Smooth muscle cell of bladder (primary cell): ENCODE measurements around the gene KIR2DL4. TPM values are rescaled to one million over a fixed set of nuclear protein-coding genes. Genes with fewer than 3 reads are reported as not detected.

Experiments used
- total RNA-seq: library from RNA; depleted of rRNA; stranded (reverse); fragments of >200 nt; gene quantifications from 2 replicates; pipeline ENCODE4 v1.2.3, GENCODE V29; 2014

Gene KIR2DL4
- total RNA-seq: not detected in 2 replicates

DNA sequence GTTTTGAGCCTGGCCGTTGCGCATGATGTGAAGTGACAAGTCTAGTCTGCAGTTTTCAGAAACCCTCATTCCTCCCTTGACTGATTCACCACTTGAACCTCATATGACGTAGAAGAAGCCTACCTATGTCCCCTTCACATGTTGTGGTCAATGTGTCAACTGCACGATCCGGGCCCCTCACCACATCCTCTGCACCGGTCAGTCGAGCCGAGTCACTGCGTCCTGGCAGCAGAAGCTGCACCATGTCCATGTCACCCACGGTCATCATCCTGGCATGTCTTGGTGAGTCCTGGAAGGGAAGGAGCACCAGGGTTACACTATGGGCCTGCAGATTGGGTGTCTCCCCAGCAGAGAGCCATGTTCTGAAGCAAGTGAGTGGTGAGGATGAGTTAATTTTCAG lies at the start of gene KIR2DL4:
Gene KIR2DL4 (plus strand): TSS at position 201 of the 400 bp plus-strand sequence. CDS start 42 bp downstream, at position 243.

DNA sequence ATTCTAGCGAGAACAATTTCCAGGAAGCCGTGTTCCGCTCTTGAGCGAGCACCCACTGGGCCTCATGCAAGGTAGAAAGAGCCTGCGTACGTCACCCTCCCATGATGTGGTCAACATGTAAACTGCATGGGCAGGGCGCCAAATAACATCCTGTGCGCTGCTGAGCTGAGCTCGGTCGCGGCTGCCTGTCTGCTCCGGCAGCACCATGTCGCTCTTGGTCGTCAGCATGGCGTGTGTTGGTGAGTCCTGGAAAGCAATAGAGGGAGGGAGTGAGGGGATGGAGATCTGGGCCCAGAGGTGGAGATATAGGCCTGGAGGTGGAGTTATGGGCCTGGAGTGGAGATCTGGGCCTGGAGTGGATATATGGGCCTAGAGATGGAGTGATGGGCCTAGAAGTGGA lies 33.8 kb upstream of the KIR2DL4 start, which contains the start of gene KIR2DL1:
Gene KIR2DL1 (plus strand): TSS at position 148 of the 400 bp plus-strand sequence. CDS start 58 bp downstream, at position 206.

GRCh38 chr19:54816251-54816650 lies 12.8 kb downstream of the KIR2DL4 start, which contains the start of gene KIR3DL1:
TSS of gene KIR3DL1 (plus strand) at chr19:54816468.

DNA sequence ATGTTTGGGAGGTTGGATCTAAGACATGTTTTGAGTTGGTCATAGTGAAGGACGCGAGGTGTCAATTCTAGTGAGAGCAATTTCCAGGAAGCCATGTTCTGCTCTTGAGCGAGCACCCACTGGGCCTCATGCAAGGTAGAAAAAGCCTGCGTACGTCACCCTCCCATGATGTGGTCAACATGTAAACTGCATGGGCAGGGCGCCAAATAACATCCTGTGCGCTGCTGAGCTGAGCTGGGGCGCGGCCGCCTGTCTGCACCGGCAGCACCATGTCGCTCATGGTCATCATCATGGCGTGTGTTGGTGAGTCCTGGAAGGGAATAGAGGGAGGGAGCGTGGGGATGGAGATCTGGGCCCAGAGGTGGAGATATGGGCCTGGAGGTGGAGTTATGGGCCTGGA lies 29.1 kb downstream of the KIR2DL4 start, which contains the start of gene KIR2DS4:
Gene KIR2DS4 (plus strand): TSS at position 181 of the 400 bp plus-strand sequence.

GRCh38 chr19:54850061-54850640 lies 46.7 kb downstream of the KIR2DL4 start, which contains the start of gene KIR3DL2:
TSS of gene KIR3DL2 (plus strand) at chr19:54850443. CDS start at chr19:54850476, 33 bp downstream.

Other genes with a start within 250 kb of the KIR2DL4 start
- gene LILRA2, start 229.8 kb upstream of the KIR2DL4 start, total RNA-seq: not detected in 2 replicates
- not detected in 2 replicates for gene LILRA1, start 210.0 kb upstream of the KIR2DL4 start, total RNA-seq
- gene LILRB1, start 173.1 kb upstream of the KIR2DL4 start, total RNA-seq: not detected in 2 replicates
- not detected in 2 replicates for gene LILRB4, start 140.6 kb upstream of the KIR2DL4 start, total RNA-seq
- not detected in 2 replicates for gene KIR3DL3, start 79.2 kb upstream of the KIR2DL4 start, total RNA-seq
- not detected in 2 replicates for gene KIR2DL3, start 65.1 kb upstream of the KIR2DL4 start, total RNA-seq
- gene KIR2DL1, start 33.8 kb upstream of the KIR2DL4 start, total RNA-seq: not detected in 2 replicates
- gene KIR3DL1, start 12.9 kb downstream of the KIR2DL4 start, total RNA-seq: not detected in 2 replicates
- gene KIR2DS4, start 29.1 kb downstream of the KIR2DL4 start, total RNA-seq: not detected in 2 replicates
- not detected in 2 replicates for gene KIR3DL2, start 46.8 kb downstream of the KIR2DL4 start, total RNA-seq
- not detected in 2 replicates for gene FCAR, start 70.6 kb downstream of the KIR2DL4 start, total RNA-seq
- gene NCR1, start 102.5 kb downstream of the KIR2DL4 start, total RNA-seq: not detected in 2 replicates
- not detected in 2 replicates for gene NLRP7, start 143.9 kb downstream of the KIR2DL4 start, total RNA-seq
- gene NLRP2, start 162.8 kb downstream of the KIR2DL4 start, total RNA-seq: 0.14 TPM in 1 of 2 replicates, not detected in the other
- gene GP6, start 234.7 kb downstream of the KIR2DL4 start, total RNA-seq: not detected in 2 replicates